Activated CD4-positive, CD25-positive, alpha-beta regulatory T cell treated with anti-CD3 and anti-CD28 coated beads, Interleukin-2, amount 50 U/mL, for 24 hours (primary cell): ENCODE data around the gene BRAT1.
"Not testable (repeated sequence)": the region's sequence is repeated elsewhere in the genome, so short reads cannot be mapped to it uniquely, and the experiment has no call there.

ENCODE experiments used
- ATAC-seq, 2 donors: fragments of 150-1000 bp; cut with Tn5 transposase; one replicate each; pipeline ENCODE4 v1.10.0; 2021; ENCODE audit warnings: mild to moderate bottlenecking in 1 of 2, moderate library complexity in 1 of 2

The BRAT1 gene

GRCh38 chr7:2555121-2556052 is at the start of gene BRAT1:
TSS of gene BRAT1 (minus strand) at chr7:2555524. CDS start at chr7:2554431, 1,093 bp downstream.
- peak; percentile 89 to 90 for ATAC-seq

- no peak for ATAC-seq
These were observed 49.4 kb upstream of the BRAT1 start for GRCh38 chr7:2604608-2605174.

GRCh38 chr7:2603044-2603965 is 48.0 kb upstream of the BRAT1 start:
- ATAC-seq = no peak

GRCh38 chr7:2602406-2603043 is 47.2 kb upstream of the BRAT1 start:
- no peak for ATAC-seq

GRCh38 chr7:2601907-2602306 is 46.6 kb upstream of the BRAT1 start:
- no peak for ATAC-seq

GRCh38 chr7:2601065-2601464 is 45.7 kb upstream of the BRAT1 start:
- no peak for ATAC-seq

GRCh38 chr7:2598154-2598823 is 43.0 kb upstream of the BRAT1 start:
- no peak for ATAC-seq

- no peak for ATAC-seq
These were observed 41.9 kb upstream of the BRAT1 start for GRCh38 chr7:2597273-2597640.

GRCh38 chr7:2596464-2597272 is 41.3 kb upstream of the BRAT1 start:
- ATAC-seq = no peak

- ATAC-seq = no peak
These were observed 40.0 kb upstream of the BRAT1 start for GRCh38 chr7:2595258-2595860.

GRCh38 chr7:2594599-2594998 is 39.3 kb upstream of the BRAT1 start:
- ATAC-seq = no peak

GRCh38 chr7:2593036-2593727 is 37.9 kb upstream of the BRAT1 start:
- no peak for ATAC-seq

GRCh38 chr7:2592375-2592865 is 37.1 kb upstream of the BRAT1 start:
- no peak for ATAC-seq

GRCh38 chr7:2589941-2590340 is 34.6 kb upstream of the BRAT1 start:
- ATAC-seq = not testable (repeated sequence)

- no peak for ATAC-seq
These were observed 34.0 kb upstream of the BRAT1 start for GRCh38 chr7:2589341-2589740.

GRCh38 chr7:2587778-2588177 is 32.5 kb upstream of the BRAT1 start:
- ATAC-seq = no peak

- no peak for ATAC-seq
These were observed 31.8 kb upstream of the BRAT1 start for GRCh38 chr7:2587134-2587533.

- no peak for ATAC-seq
These were observed 31.1 kb upstream of the BRAT1 start for GRCh38 chr7:2586326-2587020.

- ATAC-seq = no peak
These were observed 30.1 kb upstream of the BRAT1 start for GRCh38 chr7:2585446-2585845.
